ENCODE data around the gene GPR161.
"Not testable (repeated sequence)": the region's sequence is repeated elsewhere in the genome, so short reads cannot be mapped to it uniquely, and the experiment has no call there.

The GPR161 gene, protein sequence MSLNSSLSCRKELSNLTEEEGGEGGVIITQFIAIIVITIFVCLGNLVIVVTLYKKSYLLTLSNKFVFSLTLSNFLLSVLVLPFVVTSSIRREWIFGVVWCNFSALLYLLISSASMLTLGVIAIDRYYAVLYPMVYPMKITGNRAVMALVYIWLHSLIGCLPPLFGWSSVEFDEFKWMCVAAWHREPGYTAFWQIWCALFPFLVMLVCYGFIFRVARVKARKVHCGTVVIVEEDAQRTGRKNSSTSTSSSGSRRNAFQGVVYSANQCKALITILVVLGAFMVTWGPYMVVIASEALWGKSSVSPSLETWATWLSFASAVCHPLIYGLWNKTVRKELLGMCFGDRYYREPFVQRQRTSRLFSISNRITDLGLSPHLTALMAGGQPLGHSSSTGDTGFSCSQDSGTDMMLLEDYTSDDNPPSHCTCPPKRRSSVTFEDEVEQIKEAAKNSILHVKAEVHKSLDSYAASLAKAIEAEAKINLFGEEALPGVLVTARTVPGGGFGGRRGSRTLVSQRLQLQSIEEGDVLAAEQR

GRCh38 chr1:168136709-168137514 is at the start of gene GPR161:
Gene GPR161 (minus strand): TSS chr1:168136930. CDS start chr1:168104850, 32,080 bp downstream.
- peak; percentile 81 for DNase-seq (ENCODE audit: low spot score)

DNA sequence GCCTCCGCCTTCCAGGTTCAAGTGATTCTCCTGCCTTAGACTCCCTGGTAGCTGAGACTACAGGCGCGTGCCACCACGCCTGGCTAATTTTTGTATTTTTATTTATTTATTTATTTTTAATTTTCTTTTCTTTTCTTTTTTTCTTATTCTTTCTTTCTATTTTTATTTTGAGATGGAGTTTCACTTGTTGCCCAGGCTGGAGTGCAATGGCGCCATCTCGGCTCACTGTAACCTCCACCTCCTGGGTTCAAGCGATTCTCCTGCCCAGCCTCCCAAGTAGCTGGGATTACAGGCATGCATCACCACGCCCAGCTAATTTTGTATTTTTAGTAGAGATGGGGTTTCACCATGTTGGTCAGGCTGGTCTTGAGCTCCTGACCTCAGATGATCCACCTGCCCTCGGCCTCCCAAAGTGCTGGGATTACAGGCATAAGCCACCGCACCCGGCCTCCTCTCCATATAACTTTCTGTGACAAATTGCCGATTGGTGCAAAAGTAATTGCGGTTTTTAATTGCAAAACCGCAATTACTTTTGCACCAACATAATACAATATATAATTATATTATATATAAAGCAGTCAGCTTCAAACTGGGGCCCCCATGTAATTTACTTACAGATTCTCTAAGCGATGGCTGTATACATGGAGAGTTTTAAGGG is 44.5 kb upstream of the GPR161 start:
- not testable (repeated sequence) for DNase-seq (ENCODE audit: low spot score)

- no peak for DNase-seq (ENCODE audit: low spot score)
Measured at GRCh38 chr1:168180148-168180524, 43.4 kb upstream of the GPR161 start.

DNA sequence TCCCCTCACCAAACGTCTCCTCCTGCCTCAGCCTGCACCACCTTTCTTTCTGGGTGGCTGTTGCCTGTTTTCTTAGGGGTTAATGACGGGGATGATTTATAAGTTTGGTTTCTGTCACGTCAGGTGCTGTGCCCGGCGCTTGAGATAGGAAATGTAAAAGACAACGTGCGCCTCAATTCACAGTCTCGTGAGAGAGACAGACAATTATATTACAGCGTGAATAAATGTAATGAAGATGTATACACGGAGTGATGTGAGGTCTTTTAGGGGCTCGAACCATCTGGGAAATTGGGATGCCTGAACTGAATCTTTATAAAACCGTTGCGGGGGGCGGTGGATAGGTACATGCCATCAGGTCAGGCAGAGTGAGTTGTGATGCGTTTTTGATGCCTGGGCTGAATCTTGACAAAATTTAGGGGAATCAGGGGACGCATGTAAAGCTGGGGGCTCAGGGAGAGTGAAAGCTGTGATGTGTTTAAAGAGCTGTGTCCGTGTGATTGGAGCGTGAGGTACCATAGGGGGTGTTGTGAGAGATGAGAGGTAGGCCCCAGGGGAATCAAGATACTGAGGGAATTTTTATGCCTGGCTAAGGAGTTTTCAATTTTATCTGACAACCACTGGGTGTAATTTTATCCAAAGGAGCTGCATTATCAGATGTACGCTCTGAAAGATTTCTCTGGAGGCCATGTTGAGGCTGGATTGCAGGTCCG is 42.9 kb upstream of the GPR161 start:
- peak; percentile 46 for DNase-seq (ENCODE audit: low spot score)

DNA sequence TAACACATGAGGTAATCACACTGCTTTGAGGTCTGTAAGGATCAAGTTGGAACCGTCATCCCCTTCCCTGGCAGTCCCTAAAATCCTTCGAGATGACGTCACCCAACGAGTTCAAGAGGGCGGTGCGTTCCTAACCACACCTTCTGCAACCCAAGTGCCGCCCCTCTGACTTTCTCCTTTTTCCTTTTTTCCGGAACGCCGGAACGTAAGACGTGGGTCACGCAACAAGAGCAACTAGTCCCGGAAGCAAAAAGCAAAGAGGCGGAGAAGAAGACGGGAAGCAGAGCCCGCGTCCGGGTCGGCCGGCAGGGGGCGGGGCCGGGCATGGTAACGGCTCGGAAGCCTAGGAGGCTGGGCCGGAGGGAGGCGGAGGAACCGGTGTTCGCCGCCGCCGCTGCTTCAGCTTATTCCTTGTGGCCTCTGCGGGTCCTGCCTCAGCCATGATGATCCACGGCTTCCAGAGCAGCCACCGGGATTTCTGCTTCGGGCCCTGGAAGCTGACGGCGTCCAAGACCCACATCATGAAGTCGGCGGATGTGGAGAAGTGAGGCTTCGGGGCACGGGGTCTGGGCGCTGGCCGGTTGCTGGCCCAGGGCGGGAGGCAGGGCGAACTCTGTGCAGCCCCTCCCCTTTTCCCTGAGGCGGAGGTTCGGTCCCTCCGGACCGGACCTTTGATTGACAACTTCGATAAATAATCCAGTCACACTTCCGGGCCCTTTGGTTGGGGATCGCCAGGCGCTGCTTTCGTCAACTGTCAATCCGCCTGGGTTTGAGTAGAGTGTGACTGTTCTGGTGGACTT is 42.1 kb upstream of the GPR161 start, which contains the start of gene TIPRL:
Gene TIPRL, plus strand, starts transcription at position 325 of the 800 bp plus-strand sequence. Its CDS starts 116 bp downstream, at position 441.
- DNase-seq (ENCODE audit: low spot score): peak; percentile 95

GRCh38 chr1:168178227-168178637 is 41.5 kb upstream of the GPR161 start:
- no peak for DNase-seq (ENCODE audit: low spot score)

- DNase-seq (ENCODE audit: low spot score): no peak
Measured at GRCh38 chr1:168172250-168172915, 35.7 kb upstream of the GPR161 start.

- no peak for DNase-seq (ENCODE audit: low spot score)
Measured at GRCh38 chr1:168170564-168171508, 34.1 kb upstream of the GPR161 start.

GRCh38 chr1:168167806-168168205 is 31.1 kb upstream of the GPR161 start:
- DNase-seq (ENCODE audit: low spot score): no peak

- DNase-seq (ENCODE audit: low spot score): no peak
Measured at GRCh38 chr1:168164771-168165170, 28.0 kb upstream of the GPR161 start.

DNA sequence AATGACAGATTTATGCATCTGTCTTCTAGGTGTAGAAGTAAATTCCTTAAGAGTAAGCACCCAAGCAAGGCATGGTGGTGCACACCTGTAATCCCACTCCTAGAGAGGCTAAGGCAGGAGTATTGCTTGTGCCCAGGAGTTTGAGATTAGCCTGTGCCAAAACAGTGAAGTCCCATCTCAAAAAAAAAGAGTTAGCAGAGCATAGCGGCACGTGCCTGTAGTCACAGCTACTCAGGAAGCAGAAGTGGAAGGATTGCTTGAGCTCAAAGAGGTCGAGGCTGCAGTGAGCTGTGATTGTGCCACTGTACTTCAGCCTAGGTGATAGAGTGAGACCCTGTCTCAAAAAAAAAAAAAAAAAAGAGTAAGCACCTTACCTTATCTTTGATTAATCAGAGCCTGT is 26.9 kb upstream of the GPR161 start:
- no peak for DNase-seq (ENCODE audit: low spot score)

DNA sequence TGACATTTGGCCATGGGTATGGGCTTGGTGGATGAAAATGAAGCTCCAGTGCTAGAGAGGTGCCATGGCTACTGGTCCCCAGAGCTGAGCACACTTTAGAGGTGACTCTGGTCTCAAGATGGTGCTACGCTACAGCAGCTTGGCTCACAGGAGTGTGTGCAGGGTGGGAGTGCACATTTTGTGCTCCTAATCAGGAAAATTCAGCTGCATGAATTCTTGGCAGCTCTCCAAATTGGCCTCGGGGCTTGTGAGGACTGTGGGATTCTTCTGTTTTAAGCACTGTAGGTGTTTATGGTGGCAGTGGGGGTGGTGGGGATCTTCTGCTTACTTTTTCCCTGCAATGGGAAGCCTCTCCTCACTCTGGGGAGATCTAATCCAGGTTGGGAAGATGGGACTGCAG is 24.7 kb upstream of the GPR161 start:
- DNase-seq (ENCODE audit: low spot score): no peak

DNA sequence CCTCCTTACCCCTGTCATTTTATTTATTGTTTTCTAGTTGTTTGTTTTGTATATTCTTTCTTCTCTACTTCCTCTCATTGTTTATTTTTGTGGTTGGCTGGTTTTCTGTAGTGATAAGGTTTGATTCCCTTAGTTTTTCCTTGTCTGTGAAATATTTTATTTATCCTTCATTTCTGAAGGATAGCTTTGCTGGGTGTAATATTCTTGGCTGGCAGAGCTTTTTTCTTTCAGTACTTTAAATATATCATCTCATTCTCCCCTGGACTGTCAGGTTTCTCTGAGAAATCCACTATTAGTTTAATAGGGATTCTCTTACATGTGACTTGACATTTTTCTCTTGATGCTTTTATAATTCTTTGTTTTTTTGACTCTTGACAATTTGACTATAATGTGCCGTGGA is 23.2 kb upstream of the GPR161 start:
- no peak for DNase-seq (ENCODE audit: low spot score)

DNA sequence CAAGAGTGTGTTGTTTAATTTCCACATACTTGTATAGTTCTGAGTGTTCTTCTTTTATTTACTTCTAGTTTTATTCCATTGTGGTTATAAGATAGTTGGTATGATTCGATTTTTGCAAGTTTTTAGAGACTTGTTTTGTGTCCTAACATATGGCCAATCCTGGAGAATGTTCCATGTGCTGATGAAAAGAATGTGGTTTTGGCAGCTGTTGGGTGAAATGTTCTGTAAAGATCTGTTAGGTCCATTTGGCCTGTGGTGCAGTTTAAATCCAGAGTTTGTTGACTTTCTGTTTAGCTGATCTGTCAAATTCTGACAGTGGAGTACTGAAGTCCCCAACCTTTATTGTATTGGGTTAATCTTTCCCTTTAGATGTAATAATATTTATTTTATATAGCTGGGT is 22.5 kb upstream of the GPR161 start:
- no peak for DNase-seq (ENCODE audit: low spot score)

DNA sequence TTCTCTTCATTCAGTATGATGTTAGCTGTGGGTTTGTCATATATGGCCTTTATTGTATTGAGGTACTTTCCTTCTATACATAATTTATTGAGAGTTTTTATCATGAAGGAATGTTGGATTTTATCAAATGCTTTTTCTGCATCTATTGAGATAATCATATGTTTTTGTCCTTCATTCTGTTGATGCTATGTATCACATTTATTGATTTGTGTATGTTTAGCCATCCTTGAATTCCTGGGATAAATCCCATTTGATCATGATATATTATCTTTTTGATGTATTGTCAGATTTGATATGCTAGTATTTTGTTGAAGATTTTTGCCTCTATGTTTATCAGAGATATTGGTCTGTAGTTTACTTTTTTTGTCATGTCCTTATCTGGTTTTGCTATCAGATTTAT is 20.9 kb upstream of the GPR161 start:
- no peak for DNase-seq (ENCODE audit: low spot score)

DNA sequence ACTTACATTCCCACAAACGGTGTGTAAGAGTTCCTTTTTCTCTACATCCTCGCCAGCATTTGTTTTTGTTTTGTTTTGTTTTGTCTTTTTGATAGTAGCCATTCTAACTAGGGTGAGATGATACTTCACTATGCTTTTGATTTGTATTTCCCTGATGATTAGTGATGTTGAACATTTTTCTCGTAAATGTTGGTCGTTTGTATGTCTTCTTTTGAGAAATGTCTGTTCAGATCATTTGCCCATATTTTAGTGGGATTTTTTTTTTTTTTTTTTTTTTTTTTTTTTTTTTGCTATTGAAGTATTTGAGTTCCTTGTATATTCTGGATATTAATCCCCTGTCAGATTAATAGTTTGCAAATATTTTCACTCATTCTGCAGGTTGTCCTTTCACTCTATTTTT is 19.2 kb upstream of the GPR161 start:
- DNase-seq (ENCODE audit: low spot score): no peak

DNA sequence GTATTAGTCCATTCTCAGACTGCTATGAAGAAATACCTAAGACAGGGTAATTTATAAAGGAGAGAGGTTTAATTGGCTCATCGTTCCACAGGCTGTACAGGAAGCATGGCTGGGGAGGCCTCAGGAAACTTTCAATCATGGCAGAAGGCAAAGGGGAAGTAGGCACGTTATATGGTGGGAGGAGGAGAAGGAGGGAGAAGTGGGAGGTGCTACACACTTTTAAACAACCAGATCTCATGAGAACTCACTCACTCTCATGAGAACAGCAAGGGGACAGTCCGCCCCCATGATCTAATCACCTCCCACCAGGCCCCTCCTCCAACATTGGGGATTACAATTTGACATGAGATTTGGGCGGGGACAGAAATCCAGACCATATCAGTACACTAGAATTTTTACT is 18.0 kb upstream of the GPR161 start:
- not testable (repeated sequence) for DNase-seq (ENCODE audit: low spot score)

DNA sequence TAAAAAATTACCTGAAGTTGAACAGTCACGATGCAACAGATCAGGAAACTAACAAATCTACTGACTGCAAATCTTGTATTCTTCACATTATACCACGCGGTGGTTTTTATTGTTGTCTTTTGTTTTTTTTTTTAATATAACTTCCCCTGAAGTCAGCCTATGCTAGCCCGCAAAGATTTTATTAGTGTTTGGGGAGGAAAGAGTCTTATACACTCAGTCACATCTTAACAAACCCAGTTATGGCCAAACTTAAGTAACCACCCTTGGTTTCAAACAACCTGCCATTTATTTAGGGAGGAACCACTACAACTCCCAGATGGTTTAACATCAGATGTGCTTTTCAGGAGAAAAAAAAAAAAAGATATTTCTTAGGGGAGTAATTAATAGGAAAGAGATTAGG is 15.2 kb upstream of the GPR161 start:
- DNase-seq (ENCODE audit: low spot score): no peak

DNA sequence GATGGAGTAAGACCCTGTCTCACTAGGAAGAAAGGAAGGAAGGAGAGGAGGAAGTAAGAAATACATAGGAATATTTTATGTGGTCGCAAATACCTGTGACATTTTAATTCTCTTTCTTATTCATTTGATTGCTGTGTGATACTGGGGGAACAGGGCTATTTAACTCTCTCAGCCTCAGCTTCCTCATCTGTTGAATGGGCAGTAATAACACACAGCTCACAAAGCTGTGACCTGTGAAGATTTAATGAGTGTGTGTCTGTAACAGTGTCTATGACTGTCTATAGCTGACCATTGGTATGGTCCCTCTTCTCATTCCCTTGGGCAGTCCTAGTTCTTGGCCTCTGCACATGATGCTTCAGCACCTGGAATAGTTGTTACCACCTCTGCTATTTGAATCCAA is 13.6 kb upstream of the GPR161 start:
- DNase-seq (ENCODE audit: low spot score): no peak
